Right lobe of liver (tissue), 6 donors: Measurements from ENCODE around the gene NUCB2. TPM values are rescaled to one million over a fixed set of nuclear protein-coding genes. Genes with fewer than 3 reads are reported as not detected.

Experiments
- ATAC-seq, 4 donors: fragments of 200-7000 bp; cut with Tn5 transposase; one replicate each; pipeline ENCODE4 v1.9.1; 2020; ENCODE audit warnings: mild to moderate bottlenecking in 4 of 4, moderate library complexity in 4 of 4
- DNase-seq, 3 donors: peaks; one replicate each; pipeline ENCODE4 v3.0.0-alpha.2; 2020
- H3K27ac ChIP-seq, 3 donors: fragments of 200-600 bp; one replicate each; pipeline ENCODE4 v1.8.0; 2022
- H3K27me3 ChIP-seq, 2 donors: fragments of 200-600 bp; one replicate each; pipeline ENCODE4 v1.8.0; 2022
- H3K36me3 ChIP-seq, 4 donors: fragments of 200-600 bp; sonication (generic) in 1 of 4; one replicate each; pipeline versions ENCODE4 v1.5.1 to v1.8.0; 2017 to 2022; ENCODE audit warnings: control low read depth in 1 of 4
- H3K4me1 ChIP-seq, 4 donors: fragments of 200-600 bp; sonication (generic) in 1 of 4; one replicate each; pipeline versions ENCODE4 v1.5.1 to v1.8.0; 2017 to 2022; ENCODE audit warnings: control low read depth in 1 of 4
- H3K4me3 ChIP-seq, 3 donors: fragments of 200-600 bp; one replicate each; pipeline ENCODE4 v1.8.0; 2022
- H3K9me3 ChIP-seq, 4 donors: fragments of 200-600 bp; sonication (generic) in 1 of 4; one replicate each; pipeline versions ENCODE4 v1.5.1 to v1.8.0; 2017 to 2022; ENCODE audit warnings: control low read depth in 1 of 4
- POLR2A ChIP-seq: fragments of 450-650 bp; IDR thresholded peaks from one replicate; pipeline ENCODE4 v1.6.1; 2017; ENCODE audit warnings: antibody characterized with exemption, mild to moderate bottlenecking
- WGBS: methylation state at CpG from one replicate; pipeline ENCODE4 v1.1.6; 2018; ENCODE audit warnings: low coverage, low lambda C conversion rate; ENCODE audit not compliant: insufficient coverage; ENCODE audit errors: missing lambda C conversion rate; 5-methylcytosine and 5-hydroxymethylcytosine counted together
- intact Hi-C, 2 donors: fragments of 100-400 bp; cut with DNase I; formaldehyde crosslinking; loops; one replicate each; pipeline versions ENCODE4 v1.11.2 to v1.14.1; 2022
- total RNA-seq, 6 experiments: library from RNA; depleted of rRNA in 2 of 6; stranded (reverse); fragments of >200 nt in 2 of 6; fragmentation: NEBNext Ultra II Directional in 3 of 6; extraction: Animal tissue kit (Norgen Biotek cat#: 25700) in 3 of 6; gene quantifications; one replicate each; pipeline versions ENCODE4 v1.1.0 to v1.2.4, GENCODE V29; 2016 to 2023
- TF ChIP-seq, protein P1 (sequence below), 4 donors: fragments of 200-600 bp in 3 of 4; fragments of 450-650 bp in 1 of 4; IDR thresholded peaks; one replicate each; pipeline versions ENCODE4 v1.5.1 to v1.8.0; 2016 to 2022; ENCODE audit warnings: antibody characterized with exemption in 4 of 4, mild to moderate bottlenecking in 2 of 4
- donor health status: DM: no; HTN: yes; CAD: no.
- donor health status: DM: no; HTN: no; CAD: no.
- donor health status: DM: no; HTN: no; CAD: no.
- donor health status: DM: no; HTN: yes; CAD: no.
- donor health status: DM: no; HTN: yes; CAD: no.

NUCB2 gene
- total RNA-seq, 6 experiments from 2014 or later: 34.7 to 131 (median 60.9) TPM

- H3K4me3 ChIP-seq: no peak overlapping the region
- WGBS: 50% methylated on average over 3 of the region's 3 CpGs
- H3K9me3 ChIP-seq: no peaks in the 10 kb centered on the region
- no peaks in the 10 kb centered on the region for H3K27me3 ChIP-seq
- no peaks in the 10 kb centered on the region for H3K4me1 ChIP-seq
- ATAC-seq (peak in 1 of 4 donors; percentile 11), DNase-seq (no peak)
- intact Hi-C loops: no loop called here
- TF ChIP-seq, protein P1, sequence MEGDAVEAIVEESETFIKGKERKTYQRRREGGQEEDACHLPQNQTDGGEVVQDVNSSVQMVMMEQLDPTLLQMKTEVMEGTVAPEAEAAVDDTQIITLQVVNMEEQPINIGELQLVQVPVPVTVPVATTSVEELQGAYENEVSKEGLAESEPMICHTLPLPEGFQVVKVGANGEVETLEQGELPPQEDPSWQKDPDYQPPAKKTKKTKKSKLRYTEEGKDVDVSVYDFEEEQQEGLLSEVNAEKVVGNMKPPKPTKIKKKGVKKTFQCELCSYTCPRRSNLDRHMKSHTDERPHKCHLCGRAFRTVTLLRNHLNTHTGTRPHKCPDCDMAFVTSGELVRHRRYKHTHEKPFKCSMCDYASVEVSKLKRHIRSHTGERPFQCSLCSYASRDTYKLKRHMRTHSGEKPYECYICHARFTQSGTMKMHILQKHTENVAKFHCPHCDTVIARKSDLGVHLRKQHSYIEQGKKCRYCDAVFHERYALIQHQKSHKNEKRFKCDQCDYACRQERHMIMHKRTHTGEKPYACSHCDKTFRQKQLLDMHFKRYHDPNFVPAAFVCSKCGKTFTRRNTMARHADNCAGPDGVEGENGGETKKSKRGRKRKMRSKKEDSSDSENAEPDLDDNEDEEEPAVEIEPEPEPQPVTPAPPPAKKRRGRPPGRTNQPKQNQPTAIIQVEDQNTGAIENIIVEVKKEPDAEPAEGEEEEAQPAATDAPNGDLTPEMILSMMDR (IDR thresholded peaks at IDR 0.05): no peak
- no peak for TF ChIP-seq POLR2A
- H3K36me3 ChIP-seq: no peaks in the 10 kb centered on the region
- H3K27ac ChIP-seq: no peak overlapping the region
Measured at GRCh38 chr11:17268902-17269301, 7.6 kb upstream of the NUCB2 start.

DNA sequence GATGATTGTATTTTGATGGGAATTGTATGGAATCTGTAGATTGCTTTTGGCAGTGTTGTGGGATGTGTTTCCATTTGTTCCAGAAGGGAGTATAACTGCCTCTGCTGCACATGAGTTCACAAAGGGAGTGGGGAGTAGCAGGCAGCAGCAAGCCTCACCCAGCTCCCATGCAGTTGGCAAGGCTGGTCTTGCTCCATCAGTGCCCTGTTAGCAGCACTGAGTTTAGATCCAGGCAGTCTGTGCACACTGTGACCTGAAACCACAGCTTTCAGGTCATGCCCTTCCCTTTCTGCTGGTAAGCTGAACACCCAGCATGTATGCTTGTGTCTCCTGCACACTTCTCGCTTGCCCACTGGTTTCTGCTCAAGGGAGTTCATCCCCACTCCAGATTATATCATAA lies 3.7 kb upstream of the NUCB2 start:
- TF ChIP-seq, protein P1 (IDR thresholded peaks at IDR 0.05): no peak
- no peak for TF ChIP-seq POLR2A
- Histone ChIP-seq H3K4me1 (no peaks in the 10 kb centered on the region), H3K27ac (no peak overlapping the region), H3K36me3 (no peaks in the 10 kb centered on the region), H3K9me3 (no peaks in the 10 kb centered on the region), H3K4me3 (no peak overlapping the region), H3K27me3 (no peaks in the 10 kb centered on the region)
- WGBS: 100% methylated on average over 1 of the region's 1 CpG
- DNase-seq (no peak), ATAC-seq (no peak)
- intact Hi-C loops: no loop called here

DNA sequence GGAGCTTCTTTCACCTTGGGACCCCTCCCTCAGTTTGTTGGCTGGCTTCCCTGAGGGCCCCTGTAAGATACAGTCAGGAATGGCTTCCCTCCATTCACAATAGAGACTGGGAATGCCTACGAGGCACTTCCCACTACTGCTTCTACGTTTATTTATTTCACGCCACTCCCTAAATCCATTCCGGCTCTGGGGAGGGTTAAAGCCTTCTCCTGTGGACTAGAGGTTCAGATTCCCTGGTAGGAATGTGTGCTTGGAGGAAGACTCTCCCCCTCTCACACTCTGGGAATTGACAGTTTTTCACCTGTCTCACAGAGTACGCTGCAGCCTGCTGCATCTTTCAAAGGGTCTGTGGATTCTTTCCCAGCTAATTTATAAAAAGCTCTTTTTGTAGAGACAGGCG lies 3.3 kb upstream of the NUCB2 start:
- 76% methylated on average over 6 of the region's 6 CpGs for WGBS
- ATAC-seq (no peak), DNase-seq (no peak)
- H3K9me3 ChIP-seq: no peaks in the 10 kb centered on the region
- intact Hi-C loops: no loop called here
- H3K27me3 ChIP-seq: no peaks in the 10 kb centered on the region
- TF ChIP-seq POLR2A: no peak
- TF ChIP-seq, protein P1 (IDR thresholded peaks at IDR 0.05): no peak
- no peaks in the 10 kb centered on the region for H3K36me3 ChIP-seq
- H3K4me3 ChIP-seq: no peak overlapping the region
- H3K27ac ChIP-seq: no peak overlapping the region
- no peaks in the 10 kb centered on the region for H3K4me1 ChIP-seq

- 70% methylated on average over 3 of the region's 5 CpGs for WGBS
- Histone ChIP-seq H3K27me3 (no peaks in the 10 kb centered on the region), H3K36me3 (no peaks in the 10 kb centered on the region), H3K27ac (no peak overlapping the region), H3K4me3 (no peak overlapping the region), H3K9me3 (no peaks in the 10 kb centered on the region), H3K4me1 (no peaks in the 10 kb centered on the region)
- TF ChIP-seq, protein P1 (IDR thresholded peaks at IDR 0.05): no peak
- no peak for TF ChIP-seq POLR2A
- intact Hi-C loops: no loop called here
- ATAC-seq (no peak), DNase-seq (no peak)
Measured at GRCh38 chr11:17273668-17274282, 2.8 kb upstream of the NUCB2 start.
